Epithelial cell of proximal tubule (primary cell): ENCODE data around the gene ARID2. TPM values are rescaled to one million over a fixed set of nuclear protein-coding genes. Genes with fewer than 3 reads are reported as not detected.

ENCODE experiments used
- DNase-seq: peaks from one replicate; pipeline ENCODE4 v3.0.0-alpha.2; 2011; ENCODE audit warnings: low read depth
- H3K4me3 ChIP-seq: 2 replicates; pipeline ENCODE4 v1.5.1; 2011; ENCODE audit warnings: low read depth, mild to moderate bottlenecking, low read length
- CTCF ChIP-seq: conservative IDR thresholded peaks from 2 replicates; pipeline ENCODE4 v1.5.1; 2012; ENCODE audit warnings: low read depth, mild to moderate bottlenecking, low read length
- total RNA-seq: library from RNA; depleted of rRNA; stranded (reverse); fragments of >200 nt; gene quantifications from 2 replicates; pipeline ENCODE4 v1.2.3, GENCODE V29; 2015

The ARID2 gene
- total RNA-seq, 1 donor from 2014 or later = 9.6 TPM

- no peak for TF ChIP-seq CTCF
- no peak for DNase-seq
- H3K4me3 ChIP-seq = no peak overlapping the region
Observed at GRCh38 chr12:45909041-45909713, 179.7 kb downstream of the ARID2 start.

DNA sequence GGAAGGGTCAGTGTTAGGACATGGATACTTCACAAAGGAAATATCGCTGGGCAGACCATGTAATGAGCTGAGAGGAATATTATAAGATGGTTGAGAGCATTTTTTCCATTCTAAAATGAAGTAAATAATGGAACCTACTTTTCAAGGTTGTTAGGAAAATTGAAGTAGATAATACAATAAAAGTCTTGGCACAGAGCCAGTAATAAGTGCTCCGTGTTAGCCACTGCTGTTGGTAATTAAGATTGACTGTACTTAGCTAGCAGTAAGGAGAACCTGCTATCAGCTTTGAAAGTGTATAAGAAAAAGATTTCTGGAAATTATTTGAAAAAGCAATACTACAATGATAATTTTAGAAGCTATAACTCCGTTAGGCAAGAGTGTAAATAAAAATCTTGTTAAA lies 183.3 kb downstream of the ARID2 start:
- no peak overlapping the region for H3K4me3 ChIP-seq
- DNase-seq = no peak
- TF ChIP-seq CTCF = no peak

GRCh38 chr12:45913631-45914030 lies 184.1 kb downstream of the ARID2 start:
- H3K4me3 ChIP-seq = no peak overlapping the region
- DNase-seq = no peak
- no peak for TF ChIP-seq CTCF

DNA sequence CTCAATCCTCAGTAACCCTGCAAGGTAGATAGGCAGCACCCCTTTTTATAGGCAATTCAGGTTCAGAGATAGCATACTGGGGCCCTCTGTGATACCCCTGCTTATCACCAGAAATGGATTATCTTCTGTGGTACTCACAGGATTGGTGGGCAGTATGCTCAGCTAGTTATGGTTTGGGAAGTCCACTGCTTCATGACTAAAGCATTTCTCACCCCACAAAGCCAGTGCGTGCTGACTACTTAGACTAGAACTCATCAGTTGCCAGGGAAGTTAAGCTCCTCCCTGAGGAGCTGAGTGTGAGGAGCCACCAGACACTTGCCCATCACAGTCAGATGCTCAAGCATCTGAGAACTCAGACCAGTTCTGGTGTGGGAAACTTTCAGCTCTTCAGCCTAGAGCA lies 184.6 kb downstream of the ARID2 start:
- TF ChIP-seq CTCF = no peak
- no peak overlapping the region for H3K4me3 ChIP-seq
- DNase-seq = peak; percentile 22

DNA sequence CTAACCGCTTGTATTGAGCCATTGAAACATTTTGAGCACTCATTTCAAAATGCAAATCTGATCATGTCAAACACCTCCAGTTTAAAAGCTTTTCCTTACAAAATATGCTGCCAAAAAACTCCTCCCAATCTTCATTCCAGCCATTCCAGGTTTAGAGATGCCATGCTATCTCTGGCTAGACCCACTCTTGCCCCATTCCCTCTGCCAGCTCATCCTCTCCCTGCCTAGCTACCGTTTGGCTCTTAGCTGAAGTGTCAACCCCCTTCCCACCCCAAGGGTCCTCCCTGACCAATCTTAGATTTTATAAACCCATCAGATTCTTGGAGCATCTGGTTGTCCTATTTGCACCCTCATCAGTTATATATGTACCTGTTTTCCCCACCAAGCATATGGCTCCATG lies 185.9 kb downstream of the ARID2 start:
- H3K4me3 ChIP-seq = no peak overlapping the region
- TF ChIP-seq CTCF = no peak
- DNase-seq = no peak

DNA sequence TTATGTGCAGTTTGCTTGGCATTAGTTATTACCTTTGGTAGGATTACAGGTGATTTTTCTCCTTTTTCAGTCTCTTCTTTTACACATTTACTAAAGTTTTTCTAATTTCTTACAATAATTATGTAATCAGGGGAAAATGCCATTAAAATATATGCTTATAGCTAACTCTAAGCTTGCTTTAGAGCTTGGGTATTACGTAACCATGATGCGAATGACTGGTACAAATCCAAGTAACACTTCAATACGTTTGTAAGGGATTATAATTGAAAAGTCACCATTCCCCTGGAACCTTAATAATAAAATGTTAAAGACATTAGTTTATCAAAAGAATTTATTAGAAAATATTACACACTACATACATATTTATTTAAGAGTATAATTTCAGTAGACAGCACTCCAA lies 189.3 kb downstream of the ARID2 start:
- TF ChIP-seq CTCF = no peak
- DNase-seq = no peak
- no peak overlapping the region for H3K4me3 ChIP-seq

- H3K4me3 ChIP-seq = no peak overlapping the region
- DNase-seq = no peak
- no peak for TF ChIP-seq CTCF
Observed at GRCh38 chr12:45928309-45928708, 198.8 kb downstream of the ARID2 start.
